ENCODE results near the gene S100PBP.

- no peak for TF ChIP-seq CTCF (IDR thresholded peaks at IDR 0.05)
- no peak for TF ChIP-seq POLR2A (IDR thresholded peaks at IDR 0.05)
Measured at GRCh38 chr1:32810358-32810757, 7.1 kb upstream of the S100PBP start.
